ENCODE measurements around the gene AP1S1.
"Not testable (repeated sequence)": the region's sequence is repeated elsewhere in the genome, so short reads cannot be mapped to it uniquely, and the experiment has no call there.

Gene AP1S1

GRCh38 chr7:101116898-101117297 is 37.4 kb upstream of the AP1S1 start:
- Histone ChIP-seq H3K27me3 (replicated peaks in 2 of 5; ENCODE audit: control insufficient read depth in 4 of 5, insufficient read depth in 5 of 5, low read length in 4 of 5) (peaks cover 0 to 5% (median 3%) of the 10 kb centered on the region in 5 experiments), H3K4me3 (ENCODE audit: control insufficient read depth in 1 of 7, extremely low read depth in 1 of 7, insufficient read depth in 4 of 7, low read depth in 2 of 7, low read length in 6 of 7) (no peak overlapping the region), H3K4me1 (ENCODE audit: control extremely low read depth in 1 of 4, control insufficient read depth in 4 of 4, insufficient read depth in 4 of 4, low read length in 3 of 4) (peaks cover 0 to 3% (median 2%) of the 10 kb centered on the region in 4 experiments), H3K36me3 (ENCODE audit: control insufficient read depth in 4 of 4, insufficient read depth in 4 of 4, low read length in 3 of 4) (no peaks in the 10 kb centered on the region), H3K27ac (ENCODE audit: insufficient read depth in 1 of 2, low read depth in 1 of 2, low read length in 2 of 2, poor library complexity in 1 of 2, severe bottlenecking in 2 of 2) (no peak overlapping the region), H3K9me3 (ENCODE audit: control extremely low read depth in 1 of 5, control insufficient read depth in 4 of 5, insufficient read depth in 2 of 5, low read depth in 1 of 5, low read length in 4 of 5) (no peaks in the 10 kb centered on the region)
- ChIA-PET CTCF (interaction anchor here (1.0 to 1.9 kb wide), 2 partner anchors 8 to 9 kb away, joined by 3 to 8 read pairs; partner anchors contain the start of gene SERPINE1), POLR2A (no interaction called here)
- no peak for DNase-seq
- 88% methylated on average over 10 of the region's 10 CpGs for WGBS (ENCODE audit: insufficient coverage)

- POLR2A ChIA-PET: interaction anchor here (0.7 kb wide), 1 partner anchor 34 kb away, joined by 3 read pairs; no protein-coding TSS in a partner anchor
- Histone ChIP-seq H3K27me3 (replicated peaks in 2 of 5; ENCODE audit: control insufficient read depth in 4 of 5, insufficient read depth in 5 of 5, low read length in 4 of 5) (peaks cover 0 to 16% (median 10%) of the 10 kb centered on the region in 5 experiments), H3K27ac (ENCODE audit: insufficient read depth in 1 of 2, low read depth in 1 of 2, low read length in 2 of 2, poor library complexity in 1 of 2, severe bottlenecking in 2 of 2) (no peak overlapping the region), H3K4me3 (ENCODE audit: control insufficient read depth in 1 of 7, extremely low read depth in 1 of 7, insufficient read depth in 4 of 7, low read depth in 2 of 7, low read length in 6 of 7) (no peak overlapping the region), H3K36me3 (ENCODE audit: control insufficient read depth in 4 of 4, insufficient read depth in 4 of 4, low read length in 3 of 4) (no peaks in the 10 kb centered on the region), H3K4me1 (ENCODE audit: control extremely low read depth in 1 of 4, control insufficient read depth in 4 of 4, insufficient read depth in 4 of 4, low read length in 3 of 4) (peaks cover 0 to 17% (median 10%) of the 10 kb centered on the region in 4 experiments), H3K9me3 (ENCODE audit: control extremely low read depth in 1 of 5, control insufficient read depth in 4 of 5, insufficient read depth in 2 of 5, low read depth in 1 of 5, low read length in 4 of 5) (no peaks in the 10 kb centered on the region)
- no peak for DNase-seq
- WGBS (ENCODE audit: insufficient coverage): 100% methylated on average over 2 of the region's 3 CpGs
- CTCF ChIA-PET: no interaction called here
Observed at GRCh38 chr7:101118856-101119255, 35.4 kb upstream of the AP1S1 start.

GRCh38 chr7:101119876-101120275 is 34.4 kb upstream of the AP1S1 start:
- WGBS (ENCODE audit: insufficient coverage): 69% methylated on average over 10 of the region's 10 CpGs
- peaks cover 0 to 27% (median 19%) of the 10 kb centered on the region in 4 experiments for H3K4me1 ChIP-seq (ENCODE audit: control extremely low read depth in 1 of 4, control insufficient read depth in 4 of 4, insufficient read depth in 4 of 4, low read length in 3 of 4)
- H3K9me3 ChIP-seq (ENCODE audit: control extremely low read depth in 1 of 5, control insufficient read depth in 4 of 5, insufficient read depth in 2 of 5, low read depth in 1 of 5, low read length in 4 of 5): no peaks in the 10 kb centered on the region
- no peak for DNase-seq
- ChIA-PET CTCF (interaction anchor here (1.5 kb wide), 1 partner anchor 17 kb away, joined by 4 read pairs; no protein-coding TSS in a partner anchor), POLR2A (interaction anchor here (0.7 kb wide), 1 partner anchor 33 kb away, joined by 3 read pairs; no protein-coding TSS in a partner anchor)
- peaks cover 0 to 16% (median 10%) of the 10 kb centered on the region in 5 experiments for H3K27me3 ChIP-seq (replicated peaks in 2 of 5; ENCODE audit: control insufficient read depth in 4 of 5, insufficient read depth in 5 of 5, low read length in 4 of 5)
- no peak overlapping the region for H3K27ac ChIP-seq (ENCODE audit: insufficient read depth in 1 of 2, low read depth in 1 of 2, low read length in 2 of 2, poor library complexity in 1 of 2, severe bottlenecking in 2 of 2)
- no peak overlapping the region for H3K4me3 ChIP-seq (ENCODE audit: control insufficient read depth in 1 of 7, extremely low read depth in 1 of 7, insufficient read depth in 4 of 7, low read depth in 2 of 7, low read length in 6 of 7)
- no peaks in the 10 kb centered on the region for H3K36me3 ChIP-seq (ENCODE audit: control insufficient read depth in 4 of 4, insufficient read depth in 4 of 4, low read length in 3 of 4)

GRCh38 chr7:101120315-101120714 is 34.0 kb upstream of the AP1S1 start:
- WGBS (ENCODE audit: insufficient coverage): 100% methylated on average over 1 of the region's 4 CpGs
- Histone ChIP-seq H3K36me3 (ENCODE audit: control insufficient read depth in 4 of 4, insufficient read depth in 4 of 4, low read length in 3 of 4) (no peaks in the 10 kb centered on the region), H3K27ac (ENCODE audit: insufficient read depth in 1 of 2, low read depth in 1 of 2, low read length in 2 of 2, poor library complexity in 1 of 2, severe bottlenecking in 2 of 2) (no peak overlapping the region), H3K27me3 (replicated peaks in 2 of 5; ENCODE audit: control insufficient read depth in 4 of 5, insufficient read depth in 5 of 5, low read length in 4 of 5) (peaks cover 0 to 16% (median 10%) of the 10 kb centered on the region in 5 experiments), H3K9me3 (ENCODE audit: control extremely low read depth in 1 of 5, control insufficient read depth in 4 of 5, insufficient read depth in 2 of 5, low read depth in 1 of 5, low read length in 4 of 5) (no peaks in the 10 kb centered on the region), H3K4me1 (ENCODE audit: control extremely low read depth in 1 of 4, control insufficient read depth in 4 of 4, insufficient read depth in 4 of 4, low read length in 3 of 4) (peaks cover 0 to 32% (median 23%) of the 10 kb centered on the region in 4 experiments), H3K4me3 (ENCODE audit: control insufficient read depth in 1 of 7, extremely low read depth in 1 of 7, insufficient read depth in 4 of 7, low read depth in 2 of 7, low read length in 6 of 7) (no peak overlapping the region)
- DNase-seq: no peak
- CTCF ChIA-PET: interaction anchor here (0.8 to 1.5 kb wide), 2 partner anchors 16 to 19 kb away, joined by 3 to 4 read pairs; no protein-coding TSS in a partner anchor
- POLR2A ChIA-PET: no interaction called here

- POLR2A ChIA-PET: not testable (repeated sequence)
Observed at GRCh38 chr7:101121631-101121990, 32.7 kb upstream of the AP1S1 start.

GRCh38 chr7:101121991-101122932 is 32.0 kb upstream of the AP1S1 start:
- H3K36me3 ChIP-seq (ENCODE audit: control insufficient read depth in 4 of 4, insufficient read depth in 4 of 4, low read length in 3 of 4): no peaks in the 10 kb centered on the region
- CTCF ChIA-PET: interaction anchor here (0.7 to 2.6 kb wide), 5 partner anchors 9 to 414 kb away, joined by 3 to 7 read pairs (median 4); no protein-coding TSS in a partner anchor
- no peak overlapping the region for H3K27ac ChIP-seq (ENCODE audit: insufficient read depth in 1 of 2, low read depth in 1 of 2, low read length in 2 of 2, poor library complexity in 1 of 2, severe bottlenecking in 2 of 2)
- H3K27me3 ChIP-seq (replicated peaks in 2 of 5; ENCODE audit: control insufficient read depth in 4 of 5, insufficient read depth in 5 of 5, low read length in 4 of 5): peaks cover 0 to 16% (median 10%) of the 10 kb centered on the region in 5 experiments
- POLR2A ChIA-PET: no interaction called here
- no peak for DNase-seq
- peak overlapping the region in 3 of 7 experiments; percentile 43 to 61 (median 50) for H3K4me3 ChIP-seq (ENCODE audit: control insufficient read depth in 1 of 7, extremely low read depth in 1 of 7, insufficient read depth in 4 of 7, low read depth in 2 of 7, low read length in 6 of 7)
- WGBS (ENCODE audit: insufficient coverage): 41% methylated on average over 15 of the region's 17 CpGs
- H3K4me1 ChIP-seq (ENCODE audit: control extremely low read depth in 1 of 4, control insufficient read depth in 4 of 4, insufficient read depth in 4 of 4, low read length in 3 of 4): peaks cover 0 to 51% (median 41%) of the 10 kb centered on the region in 4 experiments
- H3K9me3 ChIP-seq (ENCODE audit: control extremely low read depth in 1 of 5, control insufficient read depth in 4 of 5, insufficient read depth in 2 of 5, low read depth in 1 of 5, low read length in 4 of 5): no peaks in the 10 kb centered on the region

More at GRCh38 chr7:101121631-101121990, 32.7 kb upstream of the AP1S1 start:
- not testable (repeated sequence) for H3K36me3 ChIP-seq (ENCODE audit: control insufficient read depth in 4 of 4, insufficient read depth in 4 of 4, low read length in 3 of 4); DNase-seq; H3K27ac ChIP-seq (ENCODE audit: insufficient read depth in 1 of 2, low read depth in 1 of 2, low read length in 2 of 2, poor library complexity in 1 of 2, severe bottlenecking in 2 of 2); H3K9me3 ChIP-seq (ENCODE audit: control extremely low read depth in 1 of 5, control insufficient read depth in 4 of 5, insufficient read depth in 2 of 5, low read depth in 1 of 5, low read length in 4 of 5)
- 92% methylated on average over 2 of the region's 9 CpGs for WGBS (ENCODE audit: insufficient coverage)
- Histone ChIP-seq H3K4me3 (ENCODE audit: control insufficient read depth in 1 of 7, extremely low read depth in 1 of 7, insufficient read depth in 4 of 7, low read depth in 2 of 7, low read length in 6 of 7) (peak overlapping the region in 3 of 7 experiments; percentile 43 to 61 (median 50)), H3K27me3 (replicated peaks in 2 of 5; ENCODE audit: control insufficient read depth in 4 of 5, insufficient read depth in 5 of 5, low read length in 4 of 5) (peaks cover 0 to 17% (median 10%) of the 10 kb centered on the region in 5 experiments), H3K4me1 (ENCODE audit: control extremely low read depth in 1 of 4, control insufficient read depth in 4 of 4, insufficient read depth in 4 of 4, low read length in 3 of 4) (peaks cover 0 to 45% (median 34%) of the 10 kb centered on the region in 4 experiments)
- CTCF ChIA-PET: interaction anchor here (0.7 kb wide), 1 partner anchor 413 kb away, joined by 3 read pairs; no protein-coding TSS in a partner anchor

All from common myeloid progenitor, CD34-positive (primary cell).